ENCODE data around the gene OSGEP. TPM values are rescaled to one million over a fixed set of nuclear protein-coding genes. Genes with fewer than 3 reads are reported as not detected.

The OSGEP gene
- total and polyA plus RNA-seq, 2 of the 13 experiments (the other 11 are each of a cell fraction or from before 2014, with no cell fraction given): 39.7 to 41.1 TPM

- H3K27me3 ChIP-seq (ENCODE audit: control insufficient read depth in 1 of 2, insufficient read depth in 2 of 2, low read length in 2 of 2): peaks cover 1 to 9% of the 10 kb centered on the region in 2 experiments; a peak in 3 of 5 replicates
- no peak overlapping the region for H3K4me2 ChIP-seq (ENCODE audit: low read depth, low read length)
- no peaks in the 10 kb centered on the region for H3K9me3 ChIP-seq (ENCODE audit: low read length)
- H3K27ac ChIP-seq (ENCODE audit: extremely low read length, insufficient read depth, low read length): no peak overlapping the region
- FAIRE-seq: no peak
- H3K9ac ChIP-seq (ENCODE audit: insufficient read depth, low read depth, low read length): no peak overlapping the region
- peaks cover 15% of the 10 kb centered on the region for H3K4me1 ChIP-seq (ENCODE audit: insufficient read depth, low read length)
- no peak for TF ChIP-seq ZNF562 (CRISPR knock-in tag; IDR thresholded peaks at IDR 0.05; ENCODE audit: borderline replicate concordance)
- no peak for TF ChIP-seq MBNL3 (CRISPR knock-in tag; conservative IDR thresholded peaks at IDR 0.05)
- TF ChIP-seq SUZ12 (IDR thresholded peaks at IDR 0.05; ENCODE audit: low read depth, low read length): no peak
- no peak for TF ChIP-seq ZNF513 (CRISPR knock-in tag; conservative IDR thresholded peaks at IDR 0.05)
- TF ChIP-seq ZNF230 (CRISPR knock-in tag; IDR thresholded peaks at IDR 0.05): no peak
- TF ChIP-seq ZNF430 (CRISPR knock-in tag; IDR thresholded peaks at IDR 0.05): no peak
- TF ChIP-seq ZNF644 (CRISPR knock-in tag; IDR thresholded peaks at IDR 0.05; ENCODE audit: low read depth): no peak
- no peak for TF ChIP-seq POGK (CRISPR knock-in tag; conservative IDR thresholded peaks at IDR 0.05)
- TF ChIP-seq ZNF605 (CRISPR knock-in tag; IDR thresholded peaks at IDR 0.05): no peak
- no TSS peak for BruUV-seq (replicated peaks)
- intact Hi-C loops (cut with micrococcal nuclease; ENCODE audit: unreplicated experiment) (no loop called here), in situ Hi-C loops (cut with HindIII; ENCODE audit: extremely low pct_ligation_motif_present, low pct_unique_long_range_greater_than_20kb) (no loop called here)
- H3K36me3 ChIP-seq (replicated peaks in 1 of 2; ENCODE audit: control insufficient read depth in 1 of 2, insufficient read depth in 2 of 2, low read length in 2 of 2): no peaks in the 10 kb centered on the region
- CTCF ChIA-PET (ENCODE audit: low intra/inter-chr PET ratio, low total read pairs): no interaction called here
- DNase-seq (ENCODE audit: low spot score): no peak
- no peak for ATAC-seq
- H2AFZ ChIP-seq (ENCODE audit: low read length): no peak overlapping the region
- POLR2A ChIA-PET: no interaction called here
- H3K4me3 ChIP-seq (replicated peaks in 1 of 3; ENCODE audit: insufficient read depth in 1 of 3, low read depth in 2 of 3, low read length in 3 of 3): no peak overlapping the region
- no peaks in the 10 kb centered on the region for H4K20me1 ChIP-seq (ENCODE audit: insufficient read depth, low read length)
- 69% methylated on average over 7 of the region's 7 CpGs for WGBS (ENCODE audit: low lambda C conversion rate)
- no peaks in the 10 kb centered on the region for H3K79me2 ChIP-seq (ENCODE audit: insufficient read depth, low read length)
Measured at GRCh38 chr14:20438664-20439063, 15.9 kb downstream of the OSGEP start.
